Measurements from ENCODE around the gene KRTAP5-4. TPM values are rescaled to one million over a fixed set of nuclear protein-coding genes. Genes with fewer than 3 reads are reported as not detected.
"Not testable (repeated sequence)": the region's sequence is repeated elsewhere in the genome, so short reads cannot be mapped to it uniquely, and the experiment has no call there.

The KRTAP5-4 gene
- total RNA-seq, 4 donors from 2014 or later, result not detected

- H3K4me1 ChIP-seq, result no peaks in the 10 kb centered on the region
- H3K27me3 ChIP-seq, result no peaks in the 10 kb centered on the region
- no peak for DNase-seq
- intact Hi-C loops (cut with DNase I; ENCODE audit: low total_unique reads), result no loop called here
- TF ChIP-seq CTCF (IDR thresholded peaks at IDR 0.05) (no peak), POLR2A (IDR thresholded peaks at IDR 0.05) (no peak)
- H3K4me3 ChIP-seq, result no peak overlapping the region
- H3K36me3 ChIP-seq, result no peaks in the 10 kb centered on the region
- no peaks in the 10 kb centered on the region for H3K9me3 ChIP-seq
- no peak overlapping the region for H3K27ac ChIP-seq
These were observed 47.1 kb upstream of the KRTAP5-4 start for GRCh38 chr11:1668911-1669473.

DNA sequence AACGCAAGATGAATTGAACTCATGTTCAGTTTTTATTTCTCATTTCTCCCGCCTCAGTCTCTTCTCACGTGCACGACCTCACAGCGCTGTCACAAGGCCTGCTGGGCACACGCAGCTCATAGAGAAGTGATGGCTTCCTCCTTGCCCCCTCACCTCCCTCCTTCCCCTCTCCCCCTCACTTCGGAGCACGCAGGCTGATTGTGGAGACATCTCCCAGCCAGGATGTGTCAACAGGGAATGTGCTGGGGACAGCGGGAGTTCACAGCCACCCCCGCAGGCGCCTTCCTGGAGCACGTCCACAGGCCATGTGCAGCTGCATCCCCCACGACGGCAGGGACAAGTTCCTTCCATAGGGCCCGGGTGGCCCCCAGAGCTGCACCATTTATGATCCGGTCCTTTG lies 46.0 kb upstream of the KRTAP5-4 start:
- Histone ChIP-seq H3K4me1 (no peaks in the 10 kb centered on the region), H3K4me3 (no peak overlapping the region), H3K36me3 (no peaks in the 10 kb centered on the region), H3K27ac (no peak overlapping the region), H3K27me3 (no peaks in the 10 kb centered on the region), H3K9me3 (no peaks in the 10 kb centered on the region)
- intact Hi-C loops (cut with DNase I; ENCODE audit: low total_unique reads), result no loop called here
- no peak for DNase-seq
- TF ChIP-seq CTCF (IDR thresholded peaks at IDR 0.05) (no peak), POLR2A (IDR thresholded peaks at IDR 0.05) (no peak)

DNA sequence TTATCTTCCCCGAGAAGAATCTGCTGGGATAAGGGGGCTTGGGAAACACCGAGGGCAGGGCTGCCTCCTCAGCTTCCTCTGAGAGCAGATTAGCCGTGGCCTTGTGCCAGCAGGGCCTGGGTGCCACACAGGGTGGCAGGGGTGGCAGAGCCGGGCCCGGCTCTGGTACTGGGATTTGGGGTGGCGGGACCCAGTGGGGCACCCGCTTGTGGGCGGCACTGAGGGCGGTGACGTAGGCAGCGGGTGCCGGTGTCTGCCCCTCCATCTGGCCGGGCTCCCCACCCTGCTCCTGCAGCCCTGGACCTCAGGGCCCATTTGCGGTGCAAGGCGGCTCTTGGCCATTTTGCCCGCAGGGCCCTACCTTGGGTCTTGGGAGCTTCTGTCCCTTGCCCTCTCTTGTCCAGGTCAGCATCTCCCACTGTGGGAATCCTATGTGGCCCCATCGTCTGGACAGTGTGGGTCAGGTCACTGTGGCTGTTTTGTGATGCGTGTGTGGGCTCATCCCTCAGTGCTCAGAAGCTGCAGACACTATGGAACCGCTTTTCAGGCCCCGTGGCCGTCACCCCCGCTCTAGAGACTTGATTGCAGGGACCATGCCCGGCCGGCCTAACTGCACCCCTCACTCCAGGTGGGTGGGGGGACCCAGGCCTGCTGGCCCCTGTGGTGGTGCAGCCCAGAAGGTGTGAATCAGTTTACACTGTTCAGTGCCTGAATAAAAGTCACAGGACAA lies 45.3 kb upstream of the KRTAP5-4 start:
- DNase-seq, result no peak
- Histone ChIP-seq H3K36me3 (no peaks in the 10 kb centered on the region), H3K27ac (no peak overlapping the region), H3K9me3 (no peaks in the 10 kb centered on the region), H3K4me3 (no peak overlapping the region), H3K27me3 (no peaks in the 10 kb centered on the region), H3K4me1 (no peaks in the 10 kb centered on the region)
- TF ChIP-seq CTCF (IDR thresholded peaks at IDR 0.05), result no peak
- no peak for TF ChIP-seq POLR2A (IDR thresholded peaks at IDR 0.05)
- intact Hi-C loops (cut with DNase I; ENCODE audit: low total_unique reads), result no loop called here

DNA sequence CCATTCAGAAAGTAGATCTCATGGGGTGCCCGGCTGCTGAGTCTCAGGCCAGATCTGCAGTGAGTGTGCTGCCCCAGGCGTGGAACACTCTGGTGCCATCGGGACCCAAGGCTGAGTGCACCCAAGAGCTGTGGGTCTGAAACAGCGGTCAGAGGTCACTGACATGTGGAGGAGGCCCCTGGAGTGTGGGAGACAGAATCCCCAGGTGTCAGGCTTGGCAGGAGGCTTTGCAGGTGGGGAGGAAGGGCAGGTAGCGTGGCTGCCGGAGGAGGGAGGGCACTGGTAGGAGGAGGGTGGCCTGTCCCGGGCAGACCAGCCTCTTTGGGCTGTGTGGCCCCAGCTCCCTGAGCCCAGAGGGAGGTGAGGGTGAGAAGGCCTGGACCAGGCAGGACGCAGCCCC lies 43.4 kb upstream of the KRTAP5-4 start:
- no peak for DNase-seq
- Histone ChIP-seq H3K4me1 (no peaks in the 10 kb centered on the region), H3K27ac (no peak overlapping the region), H3K4me3 (no peak overlapping the region), H3K9me3 (no peaks in the 10 kb centered on the region), H3K36me3 (no peaks in the 10 kb centered on the region), H3K27me3 (no peaks in the 10 kb centered on the region)
- intact Hi-C loops (cut with DNase I; ENCODE audit: low total_unique reads), result no loop called here
- no peak for TF ChIP-seq CTCF (IDR thresholded peaks at IDR 0.05)
- no peak for TF ChIP-seq POLR2A (IDR thresholded peaks at IDR 0.05)

GRCh38 chr11:1662699-1663283 lies 40.9 kb upstream of the KRTAP5-4 start:
- intact Hi-C loops (cut with DNase I; ENCODE audit: low total_unique reads); H3K27ac ChIP-seq; H3K4me1 ChIP-seq; H3K9me3 ChIP-seq; H3K4me3 ChIP-seq; H3K27me3 ChIP-seq; H3K36me3 ChIP-seq: not testable (repeated sequence)
- DNase-seq, result peak in 1 of 2 donors; percentile 1

DNA sequence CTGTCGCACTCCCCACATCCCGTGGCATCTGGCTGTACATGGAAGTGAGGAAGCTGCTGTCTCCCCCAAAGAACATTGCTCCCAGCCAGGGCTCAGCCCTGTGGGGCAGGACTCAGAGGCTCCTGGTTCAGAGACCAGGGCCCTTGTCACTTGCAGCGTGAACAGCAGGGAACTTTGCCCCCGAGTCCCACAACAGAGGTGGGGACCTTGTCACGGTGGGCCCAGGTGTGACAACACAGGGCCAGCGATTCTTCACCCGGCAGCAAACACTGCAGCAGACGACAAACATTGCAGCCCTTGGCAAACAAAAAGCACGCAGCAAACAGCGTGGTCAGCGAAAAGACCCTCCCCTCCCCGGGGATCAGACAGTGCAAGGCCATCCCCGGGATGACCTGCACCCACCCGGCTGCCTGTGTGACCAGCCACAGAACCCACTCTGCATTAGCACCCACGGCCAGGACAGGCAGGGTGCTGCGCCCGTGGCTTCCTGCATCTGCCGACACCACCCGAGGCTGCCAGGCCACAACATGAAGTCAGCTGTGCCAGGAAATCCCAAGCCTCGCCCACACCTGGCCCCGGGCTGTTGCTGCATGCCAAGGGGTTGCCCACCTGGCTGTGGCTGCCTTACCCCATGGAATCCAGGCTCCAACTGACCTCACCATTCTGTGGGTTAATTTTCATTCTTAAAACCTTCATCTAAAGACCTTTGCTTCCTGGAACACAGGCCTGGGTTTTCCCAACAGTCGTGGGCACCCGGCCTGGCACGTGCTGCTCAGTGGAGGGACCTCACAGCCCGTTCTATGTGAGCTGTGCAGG lies 39.7 kb upstream of the KRTAP5-4 start:
- H3K27me3 ChIP-seq; H3K4me1 ChIP-seq; H3K36me3 ChIP-seq; H3K27ac ChIP-seq; H3K4me3 ChIP-seq; intact Hi-C loops (cut with DNase I; ENCODE audit: low total_unique reads); H3K9me3 ChIP-seq: not testable (repeated sequence)
- peak in 1 of 2 donors; percentile 2 for DNase-seq
